HEK293 (cell line): ENCODE measurements around the gene GRK5.

Source experiments
- BCL11B ChIP-seq: fragments of 450-650 bp; formaldehyde crosslinking; IDR thresholded peaks from 2 replicates; pipeline ENCODE4 v1.5.1; 2016; ENCODE audit warnings: low read depth, missing biosample characterization, missing genetic modification characterization
- CTCF ChIP-seq: fragments of 450-650 bp; formaldehyde crosslinking; IDR thresholded peaks from 2 replicates; pipeline ENCODE4 v1.5.1; 2016; ENCODE audit warnings: missing biosample characterization, missing genetic modification characterization
- KLF16 ChIP-seq: fragments of 450-650 bp; formaldehyde crosslinking; IDR thresholded peaks from 2 replicates; pipeline ENCODE4 v1.5.1; 2017; ENCODE audit warnings: missing biosample characterization, missing genetic modification characterization
- PATZ1 ChIP-seq: fragments of 450-650 bp; formaldehyde crosslinking; IDR thresholded peaks from 2 replicates; pipeline ENCODE4 v1.5.1; 2016; ENCODE audit warnings: missing biosample characterization, missing genetic modification characterization
- SALL2 ChIP-seq: fragments of 450-650 bp; formaldehyde crosslinking; IDR thresholded peaks from 2 replicates; pipeline ENCODE4 v1.5.0; 2017; ENCODE audit warnings: missing biosample characterization, mild to moderate bottlenecking, missing genetic modification characterization, borderline replicate concordance
- YY1 ChIP-seq: fragments of 450-650 bp; formaldehyde crosslinking; IDR thresholded peaks from 2 replicates; pipeline ENCODE4 v1.5.1; 2018; ENCODE audit warnings: missing biosample characterization, missing genetic modification characterization
- ZBTB1 ChIP-seq: fragments of 450-650 bp; formaldehyde crosslinking; IDR thresholded peaks from 2 replicates; pipeline ENCODE4 v1.5.1; 2016; ENCODE audit warnings: missing biosample characterization, missing genetic modification characterization
- ZBTB10 ChIP-seq: fragments of 450-650 bp; formaldehyde crosslinking; IDR thresholded peaks from 2 replicates; pipeline ENCODE4 v1.5.1; 2016; ENCODE audit warnings: missing biosample characterization, missing genetic modification characterization
- ZEB2 ChIP-seq: fragments of 450-650 bp; formaldehyde crosslinking; IDR thresholded peaks from 2 replicates; pipeline ENCODE4 v1.5.1; 2016; ENCODE audit warnings: missing biosample characterization, missing genetic modification characterization
- ZNF174 ChIP-seq: fragments of 450-650 bp; formaldehyde crosslinking; IDR thresholded peaks from 2 replicates; pipeline ENCODE4 v1.5.0; 2017; ENCODE audit warnings: missing biosample characterization, mild to moderate bottlenecking, missing genetic modification characterization
- ZNF274 ChIP-seq, 2 experiments: fragments of 200-500 bp in 1 of 2; fragments of 450-650 bp in 1 of 2; sonication (Bioruptor generic) in 1 of 2; formaldehyde crosslinking in 1 of 2; IDR thresholded peaks; 2 replicates each; pipeline versions ENCODE4 v1.5.1 to v1.6.1; 2014 to 2016; ENCODE audit warnings: borderline replicate concordance in 1 of 2, inconsistent platforms in 1 of 2, low read length in 1 of 2, missing biosample characterization in 1 of 2, missing genetic modification characterization in 1 of 2
- ZNF514 ChIP-seq: fragments of 450-650 bp; formaldehyde crosslinking; IDR thresholded peaks from 2 replicates; pipeline ENCODE4 v1.5.1; 2016; ENCODE audit warnings: missing biosample characterization, missing genetic modification characterization
- ZNF670 ChIP-seq: fragments of 450-650 bp; formaldehyde crosslinking; IDR thresholded peaks from 2 replicates; pipeline ENCODE4 v1.5.1; 2016; ENCODE audit warnings: missing biosample characterization, missing genetic modification characterization, low read depth

- TF ChIP-seq CTCF (tag by site-specific recombination) (no peak), PATZ1 (tag by site-specific recombination) (no peak), ZNF670 (tag by site-specific recombination) (no peak), KLF16 (tag by site-specific recombination) (no peak), ZBTB1 (tag by site-specific recombination) (no peak), ZBTB10 (tag by site-specific recombination) (no peak), ZNF174 (tag by site-specific recombination) (no peak), YY1 (tag by site-specific recombination) (no peak), SALL2 (tag by site-specific recombination) (no peak), ZEB2 (tag by site-specific recombination) (no peak), ZNF514 (no peak), BCL11B (tag by site-specific recombination) (no peak), ZNF274 (IDR thresholded peaks at IDR 0.05; ENCODE audit: low read length) (no peak), ZNF274 (tag by site-specific recombination; IDR thresholded peaks at IDR 0.05; ENCODE audit: borderline replicate concordance) (no peak)
These were observed 12.5 kb downstream of the GRK5 start for GRCh38 chr10:119219871-119220270.
